IPS-18c (cell line): ENCODE measurements around the gene CFP.

Source experiments
- H3K4me3 ChIP-seq: 2 replicates; pipeline ENCODE4 v1.7.0; 2013; ENCODE audit warnings: low read depth, mild to moderate bottlenecking, low read length, moderate library complexity; ENCODE audit not compliant: insufficient read depth
- H3K9me3 ChIP-seq: one replicate; pipeline ENCODE4 v1.6.1; 2013; ENCODE audit warnings: mild to moderate bottlenecking, low read length, moderate library complexity; ENCODE audit not compliant: control insufficient read depth, insufficient read depth

The CFP gene

DNA sequence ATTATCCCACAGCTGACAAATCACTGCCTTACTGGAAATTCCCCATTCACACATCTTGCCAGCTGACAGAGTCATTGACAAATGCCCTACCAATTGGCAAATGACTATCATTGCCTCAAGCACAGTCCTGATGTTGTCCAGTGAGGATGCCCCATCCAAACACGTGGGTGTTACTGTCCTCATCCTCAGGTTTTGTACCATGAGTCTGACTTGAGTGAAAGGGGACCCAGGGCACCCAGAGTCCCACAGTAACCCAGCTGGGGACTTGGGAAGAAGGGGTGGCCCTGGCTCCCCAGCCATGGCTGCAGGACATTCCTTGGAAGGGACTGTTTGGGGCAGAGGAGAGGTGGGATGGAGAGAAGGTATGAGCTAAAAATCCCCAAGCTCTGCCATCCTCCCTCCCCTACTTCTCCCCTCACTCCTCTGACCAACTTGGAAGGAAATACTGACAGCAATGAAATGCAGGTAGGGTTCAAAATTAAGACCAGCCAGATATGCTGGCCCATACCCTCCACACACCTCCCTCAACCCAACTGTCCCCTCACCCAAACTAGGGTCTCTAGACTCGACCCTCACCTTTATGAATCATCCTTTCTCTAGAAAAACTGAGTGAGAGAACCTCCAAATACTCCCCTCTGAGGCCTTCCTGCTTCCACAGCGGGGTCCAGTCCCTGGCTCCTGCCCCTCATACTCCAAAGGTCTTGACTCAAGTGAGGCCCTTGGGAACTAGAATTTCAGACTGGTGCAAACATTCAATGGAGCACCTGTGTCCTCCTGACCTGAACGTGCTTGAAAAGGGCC is 42.4 kb downstream of the CFP start:
- Histone ChIP-seq H3K4me3 (no peak overlapping the region), H3K9me3 (peaks cover 8% of the 10 kb centered on the region)

DNA sequence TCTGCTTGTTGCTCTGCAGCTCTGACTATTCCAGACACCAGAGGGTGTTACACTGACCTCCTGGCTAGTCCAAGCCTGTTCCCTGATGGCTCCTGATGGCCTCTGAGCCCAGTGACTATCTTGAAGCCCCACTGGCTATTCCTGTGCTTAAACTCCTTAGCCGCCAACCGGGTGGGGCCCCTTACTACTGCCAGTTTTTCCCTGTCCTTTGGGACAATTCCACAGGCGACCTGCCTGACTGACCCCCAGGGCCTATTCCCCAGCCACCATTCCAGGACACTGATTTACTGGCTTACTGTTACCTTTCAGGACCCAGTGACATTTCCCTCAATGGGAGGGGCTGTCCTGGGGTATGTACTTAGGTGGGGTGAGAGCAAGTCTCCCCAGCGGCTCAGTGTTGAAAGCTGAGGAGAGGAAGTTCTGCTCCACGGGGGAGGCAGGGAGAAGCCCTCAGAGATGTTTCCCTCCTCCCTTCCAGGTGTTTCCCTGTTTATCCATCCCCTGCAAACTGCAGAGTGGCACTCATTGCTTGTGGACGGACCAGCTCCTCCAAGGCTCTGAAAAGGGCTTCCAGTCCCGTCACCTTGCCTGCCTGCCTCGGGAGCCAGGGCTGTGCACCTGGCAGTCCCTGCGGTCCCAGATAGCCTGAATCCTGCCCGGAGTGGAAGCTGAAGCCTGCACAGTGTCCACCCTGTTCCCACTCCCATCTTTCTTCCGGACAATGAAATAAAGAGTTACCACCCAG is 43.5 kb downstream of the CFP start:
- H3K9me3 ChIP-seq: peaks cover 10% of the 10 kb centered on the region
- no peak overlapping the region for H3K4me3 ChIP-seq

DNA sequence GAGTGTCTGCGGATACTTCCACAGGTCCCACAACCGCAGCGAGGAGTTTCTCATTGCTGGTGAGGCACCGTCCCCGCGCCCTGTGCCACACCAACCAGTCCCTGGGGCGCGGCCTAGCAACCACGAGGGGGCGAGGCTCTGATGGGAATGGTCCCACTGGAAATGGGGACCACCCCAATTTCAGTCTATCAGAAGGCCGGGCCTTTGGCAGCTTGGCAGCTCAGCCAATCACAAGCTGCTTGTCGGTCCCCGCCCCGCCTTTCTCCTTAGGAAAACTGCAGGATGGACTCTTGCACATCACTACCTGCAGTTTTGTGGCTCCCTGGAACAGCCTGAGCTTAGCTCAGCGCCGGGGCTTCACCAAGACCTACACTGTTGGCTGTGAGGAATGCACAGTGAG is 44.5 kb downstream of the CFP start:
- H3K4me3 ChIP-seq: no peak overlapping the region
- H3K9me3 ChIP-seq: peaks cover 10% of the 10 kb centered on the region

DNA sequence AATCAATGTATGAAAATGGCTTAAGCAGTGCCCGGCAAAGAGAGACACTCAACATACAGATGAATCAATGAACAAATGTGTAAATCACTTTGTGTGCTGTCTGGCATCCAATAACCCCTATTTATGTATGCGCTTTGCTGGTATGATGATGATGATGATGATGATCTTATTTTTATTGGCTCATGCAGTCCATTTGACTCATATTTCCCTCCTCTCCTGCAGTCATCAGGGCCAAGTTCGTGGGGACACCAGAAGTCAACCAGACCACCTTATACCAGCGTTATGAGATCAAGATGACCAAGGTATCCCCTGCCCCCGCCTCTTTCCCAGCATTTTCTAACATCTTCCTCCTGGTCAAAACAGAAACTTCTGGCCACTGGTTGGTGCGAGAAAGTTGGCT is 45.0 kb downstream of the CFP start:
- H3K9me3 ChIP-seq: peaks cover 10% of the 10 kb centered on the region
- H3K4me3 ChIP-seq: no peak overlapping the region

GRCh38 chrX:47583240-47583861 is 46.4 kb downstream of the CFP start:
- Histone ChIP-seq H3K4me3 (no peak overlapping the region; the same call in 1 of the 2 replicates), H3K9me3 (peaks cover 10% of the 10 kb centered on the region)

GRCh38 chrX:47581731-47582647 is 47.7 kb downstream of the CFP start, which contains the start of gene TIMP1:
Gene TIMP1, plus strand, starts transcription at chrX:47582436. Its CDS starts 980 bp downstream, at chrX:47583416.
- Histone ChIP-seq H3K9me3 (peaks cover 5% of the 10 kb centered on the region), H3K4me3 (peak within 1 kb of the TSS; percentile 47)

DNA sequence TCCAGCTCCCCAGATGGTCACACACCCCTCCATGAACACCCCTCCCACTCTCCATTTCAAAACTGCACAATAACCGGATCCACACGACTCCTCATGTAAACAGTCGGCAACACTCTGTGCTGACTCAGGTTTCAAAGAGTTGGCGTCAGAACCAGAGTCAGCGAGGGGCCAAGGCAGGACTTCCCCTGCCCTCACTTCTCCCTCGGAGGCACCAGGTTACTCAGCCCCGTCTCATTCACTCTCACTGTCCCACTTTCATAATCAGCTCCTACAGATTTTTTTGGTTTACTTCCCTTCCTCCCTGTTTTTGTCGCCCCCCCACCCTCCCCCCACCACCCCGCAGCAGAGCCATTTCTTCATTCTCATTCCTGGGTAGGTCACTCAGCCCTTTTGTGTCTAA is 50.2 kb downstream of the CFP start:
- no peak overlapping the region for H3K4me3 ChIP-seq
- peaks cover 12% of the 10 kb centered on the region for H3K9me3 ChIP-seq

- Histone ChIP-seq H3K4me3 (no peak overlapping the region), H3K9me3 (peaks cover 12% of the 10 kb centered on the region)
Measured at GRCh38 chrX:47578692-47579091, 51.0 kb downstream of the CFP start.

DNA sequence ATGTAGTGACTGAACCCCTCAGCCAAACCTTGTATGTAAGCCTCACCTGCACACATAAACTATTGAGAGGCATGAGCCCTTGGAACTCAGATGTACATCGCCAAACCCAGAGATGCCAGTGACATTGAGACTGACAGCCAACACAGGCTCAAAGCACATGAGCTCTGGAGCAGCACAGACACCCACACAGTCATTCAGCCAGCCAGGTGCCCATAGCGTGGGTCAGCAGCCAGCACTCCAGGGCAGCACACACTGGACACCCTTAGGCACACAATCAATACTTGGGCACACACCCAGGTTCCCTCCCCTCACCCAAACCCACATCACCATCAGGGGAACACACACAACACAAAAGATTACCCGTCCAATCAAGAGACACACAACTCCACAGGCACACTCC is 51.8 kb downstream of the CFP start:
- Histone ChIP-seq H3K9me3 (peaks cover 12% of the 10 kb centered on the region), H3K4me3 (no peak overlapping the region)

DNA sequence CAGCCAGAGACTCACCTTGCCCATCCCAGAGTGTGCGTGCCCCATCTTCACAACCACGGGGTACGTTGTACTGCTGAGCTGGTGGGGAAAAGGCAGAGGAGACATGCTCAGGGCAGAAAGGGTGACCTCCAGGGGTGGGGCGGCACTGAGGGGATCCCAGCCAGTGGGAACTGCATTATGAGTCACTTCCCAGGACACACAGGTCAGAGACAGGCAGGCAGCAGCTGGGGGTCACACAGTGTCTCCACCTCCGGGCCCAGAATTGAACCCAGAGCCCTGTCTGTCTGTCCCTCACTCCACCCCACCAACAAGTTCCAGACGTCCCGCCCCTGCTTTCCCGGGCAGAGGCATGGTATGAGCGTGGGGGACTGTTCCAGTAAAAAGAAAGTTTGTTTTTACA is 52.3 kb downstream of the CFP start:
- Histone ChIP-seq H3K4me3 (no peak overlapping the region), H3K9me3 (peaks cover 13% of the 10 kb centered on the region)

DNA sequence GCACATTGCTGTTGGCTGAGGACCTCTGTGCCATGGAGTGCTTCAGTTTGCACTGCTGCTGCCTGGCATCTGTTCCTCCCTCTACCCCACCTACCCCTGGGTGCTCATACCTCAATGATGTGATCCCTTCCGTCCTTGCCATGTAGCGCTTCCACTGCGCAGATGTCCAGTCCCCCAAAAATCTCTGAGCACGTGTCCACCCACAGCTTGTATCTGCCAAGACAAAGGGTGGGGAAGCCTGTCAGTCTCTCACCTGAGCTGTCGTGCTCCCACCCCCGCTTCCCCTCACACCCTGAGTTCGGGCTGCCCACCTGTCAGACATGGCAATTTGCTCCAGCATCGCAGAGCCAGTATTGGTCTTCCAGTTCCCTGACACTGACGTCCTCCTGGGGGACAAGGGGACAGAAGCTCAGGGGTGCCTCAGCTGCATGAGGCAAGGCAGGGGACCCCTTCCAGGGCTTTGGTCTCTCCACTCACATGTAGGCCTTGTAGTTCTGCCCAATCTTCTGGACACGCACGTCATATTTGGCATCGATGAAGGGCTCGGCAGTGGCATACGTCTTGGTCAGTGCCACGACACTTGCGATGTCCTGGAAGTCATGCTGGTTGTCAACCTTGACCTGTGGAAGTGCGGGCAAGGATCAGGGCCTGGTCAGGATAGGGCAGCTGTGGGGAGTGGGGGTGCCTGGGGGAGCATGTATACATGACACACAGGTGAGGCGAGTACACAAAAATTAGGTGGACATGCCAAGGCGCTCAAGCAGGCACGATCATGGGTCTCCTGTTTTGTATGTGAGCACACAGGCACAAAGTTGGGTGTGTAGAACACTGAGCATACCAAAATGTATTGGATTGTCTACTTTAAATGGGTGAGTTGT is 53.5 kb downstream of the CFP start:
- no peak overlapping the region for H3K4me3 ChIP-seq
- peaks cover 19% of the 10 kb centered on the region for H3K9me3 ChIP-seq

DNA sequence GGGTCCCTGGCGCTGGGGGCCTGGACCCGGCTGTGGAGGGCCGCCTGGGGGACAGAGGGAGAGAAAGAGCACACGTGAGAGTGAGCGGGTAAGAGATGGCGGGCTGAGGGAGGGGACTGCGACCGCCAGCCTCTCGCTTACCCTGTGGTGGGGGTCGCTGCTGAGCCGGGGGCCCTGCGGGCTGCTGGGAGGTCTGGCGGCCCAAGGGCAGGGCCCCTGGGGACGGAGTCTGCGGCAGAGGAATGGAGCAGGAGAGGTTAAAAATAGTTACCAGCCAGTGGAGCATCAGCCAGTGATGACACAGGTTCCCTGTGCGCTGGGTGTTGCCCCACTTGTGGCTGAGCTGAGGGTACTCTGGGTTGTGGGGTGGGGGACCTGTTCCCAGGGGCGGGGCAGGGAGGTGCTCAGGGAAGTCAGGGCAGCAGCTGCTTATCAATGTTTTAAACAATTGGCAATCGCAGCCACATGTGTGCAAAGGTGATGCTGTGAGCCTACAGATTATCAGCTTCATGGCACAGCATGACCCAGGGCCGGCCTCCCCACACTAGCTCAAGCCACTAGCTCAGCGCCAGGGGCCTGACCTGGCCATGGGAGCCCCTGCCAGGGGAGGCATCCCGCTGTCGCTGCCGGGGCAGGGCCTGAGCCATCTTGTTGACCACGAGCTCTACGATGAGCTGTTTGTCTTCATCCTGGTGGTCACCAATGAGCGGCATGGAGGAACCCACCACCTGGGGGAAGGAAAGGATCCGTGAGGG is 55.0 kb downstream of the CFP start:
- H3K4me3 ChIP-seq: peak overlapping the region; percentile 56
- H3K9me3 ChIP-seq: peaks cover 24% of the 10 kb centered on the region

- peak overlapping the region; percentile 56; the same call in 1 of the 2 replicates for H3K4me3 ChIP-seq
- peaks cover 24% of the 10 kb centered on the region for H3K9me3 ChIP-seq
Measured at GRCh38 chrX:47574076-47574546, 55.6 kb downstream of the CFP start.

DNA sequence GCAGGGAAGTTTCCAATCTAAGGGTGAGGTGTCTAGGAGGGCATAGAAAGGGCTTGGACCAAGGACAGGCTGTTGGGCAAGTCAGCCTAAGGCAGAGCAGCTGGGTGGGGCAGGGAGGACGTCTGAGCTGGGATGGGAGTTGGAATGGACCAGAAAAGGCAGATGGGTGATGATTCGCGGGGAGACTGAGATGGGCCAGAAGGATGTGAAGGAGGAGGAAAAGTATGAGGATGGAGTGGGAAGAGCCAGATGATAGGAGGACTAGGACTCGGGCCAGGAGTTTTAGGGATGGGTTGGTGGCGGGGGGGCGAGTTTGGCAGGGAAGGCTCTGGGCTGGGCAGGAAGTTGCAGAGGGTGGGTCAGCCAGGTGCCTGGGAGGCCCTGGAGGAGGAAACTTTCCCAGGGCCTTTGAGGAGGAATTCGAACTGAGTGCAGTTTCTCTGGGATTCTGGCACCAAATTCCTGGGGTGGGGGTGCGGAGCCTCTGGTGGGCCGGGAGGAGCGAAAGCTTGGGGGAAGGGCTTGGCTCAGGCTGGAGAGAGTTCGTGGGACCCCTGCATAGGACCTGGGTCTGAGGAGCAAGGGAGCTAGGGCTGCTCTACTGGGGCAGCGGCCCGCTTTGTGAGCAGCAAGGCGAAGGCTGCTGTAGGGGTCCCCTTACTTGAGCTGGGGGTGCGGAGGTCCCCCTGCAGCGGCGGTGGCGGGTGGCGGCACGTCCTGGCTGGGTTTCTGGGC is 56.2 kb downstream of the CFP start:
- Histone ChIP-seq H3K4me3 (peak overlapping the region; percentile 56), H3K9me3 (peaks cover 26% of the 10 kb centered on the region)
